PFSK-1 (cell line): ENCODE data around the gene TP53BP2.

Experiments
- FOXP2 ChIP-seq: optimal IDR thresholded peaks from 2 replicates; pipeline ENCODE3; 2011; ENCODE audit warnings: borderline replicate concordance, control low read depth, inconsistent platforms; ENCODE audit not compliant: insufficient read depth; ENCODE audit errors: extremely low read length, extremely low read depth
- POLR2AphosphoS5 ChIP-seq: IDR thresholded peaks from 2 replicates; pipeline ENCODE4 v1.6.1; 2012; ENCODE audit warnings: low read depth, mild to moderate bottlenecking, control low read depth, low read length, moderate library complexity
- SIN3A ChIP-seq: IDR thresholded peaks from 2 replicates; pipeline ENCODE4 v1.6.1; 2012; ENCODE audit warnings: mild to moderate bottlenecking, low read length, moderate library complexity, borderline replicate concordance; ENCODE audit not compliant: insufficient read depth
- TAF1 ChIP-seq: IDR thresholded peaks from 2 replicates; pipeline ENCODE4 v1.6.1; 2012; ENCODE audit warnings: low read length, control low read depth, borderline replicate concordance; ENCODE audit not compliant: insufficient read depth
- TF ChIP-seq, protein P1 (sequence below), 2 experiments: IDR thresholded peaks; 2 replicates each; pipeline versions ENCODE4 v1.6.1 to v1.8.0; 2011 to 2012; ENCODE audit warnings: low read depth in 2 of 2, low read length in 2 of 2, control low read depth in 1 of 2, inconsistent platforms in 1 of 2, mild to moderate bottlenecking in 1 of 2, moderate library complexity in 1 of 2; ENCODE audit not compliant: insufficient read depth in 1 of 2

TP53BP2 gene

DNA sequence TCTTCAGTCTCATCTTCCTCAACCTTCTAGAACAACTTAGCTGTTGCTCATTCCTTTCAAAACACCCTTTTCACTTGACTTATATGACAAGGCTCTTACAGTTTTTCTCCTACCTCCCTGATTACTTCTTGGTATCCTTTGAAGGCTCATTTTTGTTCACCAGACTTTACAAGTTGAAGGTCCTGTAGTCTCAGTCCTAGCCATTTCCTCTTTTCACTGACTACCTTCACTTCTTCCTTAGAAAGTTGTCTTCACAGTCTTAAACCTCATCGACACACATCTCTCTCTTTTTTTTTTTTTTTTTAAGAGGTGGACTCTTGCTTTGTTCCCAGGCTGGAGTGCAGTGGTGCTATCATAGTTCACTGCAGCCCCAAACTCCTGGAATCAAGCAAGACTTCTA is 6.6 kb upstream of the TP53BP2 start:
- no peak for TF ChIP-seq SIN3A
- TF ChIP-seq FOXP2: no peak
- no peak for TF ChIP-seq TAF1
- TF ChIP-seq, protein P1, sequence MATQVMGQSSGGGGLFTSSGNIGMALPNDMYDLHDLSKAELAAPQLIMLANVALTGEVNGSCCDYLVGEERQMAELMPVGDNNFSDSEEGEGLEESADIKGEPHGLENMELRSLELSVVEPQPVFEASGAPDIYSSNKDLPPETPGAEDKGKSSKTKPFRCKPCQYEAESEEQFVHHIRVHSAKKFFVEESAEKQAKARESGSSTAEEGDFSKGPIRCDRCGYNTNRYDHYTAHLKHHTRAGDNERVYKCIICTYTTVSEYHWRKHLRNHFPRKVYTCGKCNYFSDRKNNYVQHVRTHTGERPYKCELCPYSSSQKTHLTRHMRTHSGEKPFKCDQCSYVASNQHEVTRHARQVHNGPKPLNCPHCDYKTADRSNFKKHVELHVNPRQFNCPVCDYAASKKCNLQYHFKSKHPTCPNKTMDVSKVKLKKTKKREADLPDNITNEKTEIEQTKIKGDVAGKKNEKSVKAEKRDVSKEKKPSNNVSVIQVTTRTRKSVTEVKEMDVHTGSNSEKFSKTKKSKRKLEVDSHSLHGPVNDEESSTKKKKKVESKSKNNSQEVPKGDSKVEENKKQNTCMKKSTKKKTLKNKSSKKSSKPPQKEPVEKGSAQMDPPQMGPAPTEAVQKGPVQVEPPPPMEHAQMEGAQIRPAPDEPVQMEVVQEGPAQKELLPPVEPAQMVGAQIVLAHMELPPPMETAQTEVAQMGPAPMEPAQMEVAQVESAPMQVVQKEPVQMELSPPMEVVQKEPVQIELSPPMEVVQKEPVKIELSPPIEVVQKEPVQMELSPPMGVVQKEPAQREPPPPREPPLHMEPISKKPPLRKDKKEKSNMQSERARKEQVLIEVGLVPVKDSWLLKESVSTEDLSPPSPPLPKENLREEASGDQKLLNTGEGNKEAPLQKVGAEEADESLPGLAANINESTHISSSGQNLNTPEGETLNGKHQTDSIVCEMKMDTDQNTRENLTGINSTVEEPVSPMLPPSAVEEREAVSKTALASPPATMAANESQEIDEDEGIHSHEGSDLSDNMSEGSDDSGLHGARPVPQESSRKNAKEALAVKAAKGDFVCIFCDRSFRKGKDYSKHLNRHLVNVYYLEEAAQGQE (IDR thresholded peaks at IDR 0.05; ENCODE audit: insufficient read depth in 1 of 2, low read depth in 2 of 2, low read length in 2 of 2): no peak
- no peak for TF ChIP-seq POLR2AphosphoS5

DNA sequence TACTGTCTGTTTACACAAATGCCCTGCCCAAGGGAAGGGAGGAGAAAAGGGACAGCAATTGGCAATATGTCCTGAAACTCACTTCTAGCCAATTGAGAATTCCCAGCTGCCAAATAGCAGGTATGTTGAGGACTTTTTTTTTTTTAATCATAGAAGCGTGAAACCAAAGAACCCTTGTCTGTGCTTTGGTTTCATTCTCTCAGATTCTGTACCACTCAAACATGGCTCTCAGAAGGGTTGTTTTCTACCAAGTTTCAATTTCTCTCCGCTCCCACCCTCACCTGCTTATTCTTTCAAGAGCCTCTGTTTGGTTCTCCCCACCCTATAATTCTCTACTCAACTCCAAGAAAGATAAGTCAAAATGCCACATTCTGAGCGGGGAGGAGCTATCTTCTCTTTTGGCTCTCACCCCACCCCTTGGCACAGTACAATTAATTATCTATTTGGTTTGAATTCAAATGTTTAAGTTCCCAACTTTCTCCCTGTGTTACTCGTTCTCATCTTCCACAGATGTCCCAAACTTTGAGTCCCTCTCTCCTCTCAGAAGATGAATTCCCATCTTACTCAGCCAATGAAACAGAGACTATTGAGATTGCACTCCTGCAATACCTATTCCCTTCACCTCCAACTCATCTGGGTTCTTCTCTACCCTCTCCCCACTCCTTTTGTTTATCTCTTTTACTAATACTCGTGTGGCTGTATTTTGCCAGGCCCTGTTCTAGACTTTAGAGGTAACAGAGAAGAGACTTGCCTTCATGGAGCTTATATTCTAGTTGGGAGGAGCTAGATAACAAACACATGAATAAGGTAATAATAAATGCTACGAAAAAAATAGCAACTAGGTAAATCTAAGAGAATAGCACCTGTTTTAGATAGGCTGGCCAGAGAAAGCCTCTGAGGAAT is 3.9 kb upstream of the TP53BP2 start:
- TF ChIP-seq SIN3A (no peak), POLR2AphosphoS5 (no peak), TAF1 (no peak), FOXP2 (no peak)
- TF ChIP-seq, protein P1 (IDR thresholded peaks at IDR 0.05; ENCODE audit: insufficient read depth in 1 of 2, low read depth in 2 of 2, low read length in 2 of 2): no peak

DNA sequence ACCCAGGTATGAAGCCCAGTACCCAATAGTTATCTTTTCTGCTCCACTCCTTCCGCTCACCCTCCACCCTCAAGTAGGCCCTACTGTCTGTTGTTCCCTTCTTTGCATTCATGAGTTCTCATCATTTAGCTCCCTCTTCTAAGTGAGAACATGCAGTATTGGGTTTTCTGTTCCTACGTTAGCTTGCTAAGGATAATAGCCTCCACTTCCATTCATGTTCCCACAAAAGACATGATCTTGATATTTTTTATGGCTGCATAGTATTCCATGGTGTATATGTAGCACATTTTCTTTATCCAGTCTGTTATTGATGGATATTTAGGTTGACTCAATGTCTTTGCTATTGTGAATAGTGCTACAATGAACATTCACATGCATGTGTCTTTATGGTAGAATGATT is 2.8 kb upstream of the TP53BP2 start:
- TF ChIP-seq, protein P1 (IDR thresholded peaks at IDR 0.05; ENCODE audit: insufficient read depth in 1 of 2, low read depth in 2 of 2, low read length in 2 of 2): no peak
- TF ChIP-seq SIN3A (no peak), TAF1 (no peak), POLR2AphosphoS5 (no peak)

DNA sequence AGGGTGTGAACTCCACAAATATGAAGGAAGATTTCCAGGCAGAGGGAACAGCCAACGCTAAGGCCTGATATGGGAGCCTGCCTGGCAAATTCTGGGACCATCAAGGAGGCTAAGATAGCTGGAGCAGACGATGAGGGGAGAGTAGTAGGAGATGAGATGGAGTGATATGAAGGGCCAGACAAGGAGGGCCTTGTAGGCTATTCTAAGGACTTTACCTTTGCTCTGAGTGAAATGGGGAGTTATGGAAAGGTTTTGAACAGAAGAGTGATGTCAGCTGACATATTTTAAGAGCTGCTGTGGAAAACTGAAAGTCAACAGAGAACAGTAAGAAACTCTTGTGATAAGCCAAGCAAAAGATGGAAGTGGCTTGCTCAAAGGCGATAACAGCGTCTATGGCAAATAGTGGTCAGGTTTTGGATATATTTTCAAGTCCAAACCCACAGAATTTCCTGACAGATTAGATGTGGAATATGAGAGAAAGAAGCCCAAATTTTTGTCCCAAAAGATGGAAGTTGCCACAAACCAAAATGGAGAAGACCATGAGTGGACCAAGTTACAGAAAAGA is 2.1 kb upstream of the TP53BP2 start:
- TF ChIP-seq TAF1 (no peak), SIN3A (no peak), POLR2AphosphoS5 (no peak), FOXP2 (no peak)
- TF ChIP-seq, protein P1 (IDR thresholded peaks at IDR 0.05; ENCODE audit: insufficient read depth in 1 of 2, low read depth in 2 of 2, low read length in 2 of 2): no peak
